Endodermal cell (in vitro differentiated cells): ENCODE data around the gene ZNF335. TPM values are rescaled to one million over a fixed set of nuclear protein-coding genes. Genes with fewer than 3 reads are reported as not detected.
"Not testable (repeated sequence)": the region's sequence is repeated elsewhere in the genome, so short reads cannot be mapped to it uniquely, and the experiment has no call there.

Experiments
- DNase-seq: peaks from one replicate; pipeline ENCODE4 v3.0.0-alpha.2; 2017
- H3K27ac ChIP-seq: 2 replicates; pipeline ENCODE4 v1.5.1; 2013; ENCODE audit warnings: mild to moderate bottlenecking, low read depth, low read length, moderate library complexity
- H3K27me3 ChIP-seq: 2 replicates; pipeline ENCODE4 v1.6.1; 2013; ENCODE audit warnings: mild to moderate bottlenecking, low read length, moderate library complexity; ENCODE audit not compliant: insufficient read depth, control insufficient read depth, poor library complexity, severe bottlenecking
- H3K36me3 ChIP-seq: 2 replicates; pipeline ENCODE4 v1.7.0; 2013; ENCODE audit warnings: mild to moderate bottlenecking, low read length, moderate library complexity; ENCODE audit not compliant: control insufficient read depth, insufficient read depth
- H3K4me1 ChIP-seq: one replicate; pipeline ENCODE4 v1.7.0; 2013; ENCODE audit warnings: low read length; ENCODE audit not compliant: control insufficient read depth, insufficient read depth
- H3K4me3 ChIP-seq: 2 replicates; pipeline ENCODE4 v1.5.1; 2013; ENCODE audit warnings: mild to moderate bottlenecking, low read length, moderate library complexity
- H3K9ac ChIP-seq: 2 replicates; pipeline ENCODE4 v1.6.1; 2013; ENCODE audit warnings: mild to moderate bottlenecking, low read length, moderate library complexity; ENCODE audit not compliant: poor library complexity, severe bottlenecking; ENCODE audit errors: extremely low read depth
- H3K9me3 ChIP-seq: 2 replicates; pipeline ENCODE4 v1.6.1; 2013; ENCODE audit warnings: mild to moderate bottlenecking, low read length, moderate library complexity; ENCODE audit not compliant: control insufficient read depth
- H3K27ac Mint-ChIP-seq: 2 replicates; pipeline ENCODE4 v1.8.0; 2020; ENCODE audit warnings: mixed read lengths
- H3K27me3 Mint-ChIP-seq: 2 replicates; pipeline ENCODE4 v1.8.0; 2021; ENCODE audit warnings: mild to moderate bottlenecking, mixed read lengths; ENCODE audit not compliant: insufficient read depth
- H3K36me3 Mint-ChIP-seq: 2 replicates; pipeline ENCODE4 v1.8.0; 2020; ENCODE audit warnings: low read depth, mixed read lengths
- H3K4me1 Mint-ChIP-seq: 2 replicates; pipeline ENCODE4 v1.8.0; 2020; ENCODE audit warnings: mixed read lengths
- H3K4me3 Mint-ChIP-seq: 2 replicates; pipeline ENCODE4 v1.8.0; 2020; ENCODE audit warnings: mild to moderate bottlenecking, moderate library complexity, mixed read lengths
- H3K9me3 Mint-ChIP-seq: 2 replicates; pipeline ENCODE4 v1.8.0; 2020; ENCODE audit warnings: mild to moderate bottlenecking, mixed read lengths
- whole genome bisulfite sequencing, 2 experiments: methylation state at CpG; one replicate each; pipeline versions ENCODE4 v1.1.5 to v1.1.7; 2013; ENCODE audit warnings: missing lambda C conversion rate in 2 of 2, mixed read lengths in 1 of 2; ENCODE audit not compliant: insufficient coverage in 1 of 2, insufficient read length in 1 of 2; 5-methylcytosine and 5-hydroxymethylcytosine counted together
- total RNA-seq, 2 donors: library from RNA; stranded (reverse); fragmentation: NEBNext Ultra II Directional in 1 of 2; extraction: Animal tissue kit (Norgen Biotek cat#: 25700) in 1 of 2; gene quantifications; 2 replicates in 1 of 2; 3 replicates in 1 of 2; pipeline ENCODE4 v1.2.1, GENCODE V29; 2021
- TF ChIP-seq, protein P1 (sequence below): fragments of 200-600 bp; sonication (generic); conservative IDR thresholded peaks from 2 replicates; pipeline ENCODE4 v1.5.0; 2021; ENCODE audit warnings: antibody characterized with exemption, mild to moderate bottlenecking

Gene ZNF335
- total RNA-seq, 2 donors from 2014 or later: 18.3 to 21.0 TPM

DNA sequence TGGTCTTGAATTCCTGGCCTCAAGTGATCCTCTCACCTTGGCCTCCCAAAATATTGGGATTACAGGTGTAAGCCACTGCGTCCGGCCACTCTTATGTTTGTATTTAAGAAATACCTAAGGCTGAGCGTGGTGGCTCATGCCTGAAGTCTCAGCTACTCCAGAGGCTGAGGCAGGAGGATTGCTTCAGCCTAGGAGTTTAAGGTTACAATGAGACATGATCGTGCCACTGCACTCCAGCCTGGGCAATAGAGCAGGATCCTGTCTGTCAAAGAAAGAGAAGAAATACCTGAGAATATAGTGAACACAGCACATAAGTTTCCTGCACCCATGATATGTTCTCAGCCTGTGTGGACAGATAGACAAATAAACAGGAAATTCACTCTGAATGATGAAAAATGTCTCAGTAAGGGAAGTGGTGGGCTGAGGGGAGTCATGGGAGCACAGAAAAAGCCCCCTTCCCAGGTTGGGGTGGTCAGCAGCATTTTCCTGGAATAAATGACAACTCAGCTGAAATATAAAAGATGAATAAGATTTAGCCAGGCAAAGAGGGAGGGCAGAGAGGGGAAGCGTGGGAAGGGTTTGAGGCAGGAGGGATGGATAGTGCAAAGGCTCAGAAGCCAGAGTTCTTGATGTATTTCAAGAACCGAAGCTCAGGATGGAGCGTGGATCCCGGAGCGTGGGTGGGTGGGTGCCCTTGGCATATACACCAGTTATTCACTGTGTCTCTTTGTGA, 22.9 kb upstream of the ZNF335 start:
- no peak overlapping the region for H3K27ac ChIP-seq
- H3K27me3 Mint-ChIP-seq: no peaks in the 10 kb centered on the region
- no peaks in the 10 kb centered on the region for H3K27me3 ChIP-seq
- TF ChIP-seq, protein P1, sequence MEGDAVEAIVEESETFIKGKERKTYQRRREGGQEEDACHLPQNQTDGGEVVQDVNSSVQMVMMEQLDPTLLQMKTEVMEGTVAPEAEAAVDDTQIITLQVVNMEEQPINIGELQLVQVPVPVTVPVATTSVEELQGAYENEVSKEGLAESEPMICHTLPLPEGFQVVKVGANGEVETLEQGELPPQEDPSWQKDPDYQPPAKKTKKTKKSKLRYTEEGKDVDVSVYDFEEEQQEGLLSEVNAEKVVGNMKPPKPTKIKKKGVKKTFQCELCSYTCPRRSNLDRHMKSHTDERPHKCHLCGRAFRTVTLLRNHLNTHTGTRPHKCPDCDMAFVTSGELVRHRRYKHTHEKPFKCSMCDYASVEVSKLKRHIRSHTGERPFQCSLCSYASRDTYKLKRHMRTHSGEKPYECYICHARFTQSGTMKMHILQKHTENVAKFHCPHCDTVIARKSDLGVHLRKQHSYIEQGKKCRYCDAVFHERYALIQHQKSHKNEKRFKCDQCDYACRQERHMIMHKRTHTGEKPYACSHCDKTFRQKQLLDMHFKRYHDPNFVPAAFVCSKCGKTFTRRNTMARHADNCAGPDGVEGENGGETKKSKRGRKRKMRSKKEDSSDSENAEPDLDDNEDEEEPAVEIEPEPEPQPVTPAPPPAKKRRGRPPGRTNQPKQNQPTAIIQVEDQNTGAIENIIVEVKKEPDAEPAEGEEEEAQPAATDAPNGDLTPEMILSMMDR: no peak
- no peak for DNase-seq
- H3K27ac Mint-ChIP-seq: no peak overlapping the region
- H3K9me3 Mint-ChIP-seq: no peaks in the 10 kb centered on the region
- 80 to 85% methylated on average over 8 to 9 of the region's 9 CpGs for WGBS, 2 experiments
- no peaks in the 10 kb centered on the region for H3K4me1 Mint-ChIP-seq
- H3K4me1 ChIP-seq: no peaks in the 10 kb centered on the region
- no peaks in the 10 kb centered on the region for H3K9me3 ChIP-seq
- no peak overlapping the region for H3K9ac ChIP-seq
- H3K4me3 ChIP-seq: no peak overlapping the region
- no peaks in the 10 kb centered on the region for H3K36me3 ChIP-seq
- no peaks in the 10 kb centered on the region for H3K36me3 Mint-ChIP-seq
- H3K4me3 Mint-ChIP-seq: no peak overlapping the region

DNA sequence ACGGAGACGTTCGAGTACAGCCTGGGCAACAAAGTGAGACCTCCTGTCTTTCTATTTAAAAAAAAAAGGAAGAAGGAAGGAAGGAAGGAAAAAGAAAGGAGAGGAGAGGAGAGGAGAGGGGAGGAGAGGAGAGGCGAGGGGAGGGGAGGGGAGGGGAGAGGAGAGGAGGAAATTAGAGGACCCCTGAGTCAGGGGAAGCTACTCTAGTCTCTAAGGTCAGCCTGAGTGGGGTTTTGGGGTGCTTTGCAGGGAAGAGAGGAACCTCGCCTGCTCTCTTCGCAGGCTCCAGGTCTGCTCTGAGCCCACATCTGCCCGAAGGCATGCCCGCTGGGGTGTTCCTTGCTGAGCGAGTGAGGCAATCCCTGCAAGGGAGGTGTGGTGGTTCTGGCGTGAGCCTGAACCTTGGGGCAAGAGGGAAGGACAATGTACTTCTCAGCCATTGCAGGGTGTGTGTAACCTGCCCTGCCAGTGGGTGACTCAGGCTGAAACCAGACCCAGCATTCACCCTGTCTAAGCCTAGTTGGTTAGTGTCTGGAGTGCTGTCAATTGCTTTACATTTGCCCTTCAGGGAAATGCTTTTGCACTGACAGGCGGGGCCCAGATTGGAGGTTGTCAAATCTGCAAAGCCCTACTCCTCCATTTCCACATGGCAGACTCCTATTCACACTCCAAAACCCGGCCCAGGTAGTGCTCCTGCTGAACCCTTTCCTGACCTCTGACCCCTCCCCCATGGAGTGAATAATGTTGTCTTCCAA, 21.4 kb upstream of the ZNF335 start:
- Histone ChIP-seq H3K9me3 (no peaks in the 10 kb centered on the region), H3K9ac (no peak overlapping the region), H3K4me1 (no peaks in the 10 kb centered on the region), H3K36me3 (no peaks in the 10 kb centered on the region), H3K4me3 (no peak overlapping the region), H3K27me3 (no peaks in the 10 kb centered on the region), H3K27ac (no peak overlapping the region)
- H3K36me3 Mint-ChIP-seq: no peaks in the 10 kb centered on the region
- DNase-seq: peak; percentile 64
- no peaks in the 10 kb centered on the region for H3K27me3 Mint-ChIP-seq
- no peaks in the 10 kb centered on the region for H3K4me1 Mint-ChIP-seq
- WGBS, 2 experiments: 73 to 84% methylated on average over 4 to 11 of the region's 12 CpGs
- TF ChIP-seq, protein P1: no peak
- H3K9me3 Mint-ChIP-seq: no peaks in the 10 kb centered on the region
- no peak overlapping the region for H3K27ac Mint-ChIP-seq
- no peak overlapping the region for H3K4me3 Mint-ChIP-seq

DNA sequence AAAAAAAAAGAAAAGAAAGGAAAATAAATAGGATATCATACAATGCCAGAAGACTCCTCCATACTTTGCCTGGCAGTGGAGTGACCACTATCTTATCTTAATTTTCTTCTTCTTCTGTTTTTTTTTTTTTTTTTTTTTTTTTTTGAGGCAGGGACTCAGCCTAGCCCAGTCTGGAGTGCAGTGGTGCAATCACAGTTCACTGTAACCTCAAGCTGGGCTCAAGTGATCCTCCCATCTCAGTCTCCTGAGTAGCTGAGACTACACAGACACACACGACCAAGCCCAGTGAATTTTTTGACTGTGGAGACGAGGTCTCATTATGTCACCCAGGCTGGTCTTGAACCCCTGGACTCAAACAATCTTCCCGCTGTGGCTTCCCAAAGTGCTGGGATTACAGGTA, 19.6 kb upstream of the ZNF335 start:
- Histone ChIP-seq H3K9ac (no peak overlapping the region), H3K36me3 (no peaks in the 10 kb centered on the region), H3K9me3 (no peaks in the 10 kb centered on the region), H3K4me1 (no peaks in the 10 kb centered on the region), H3K27me3 (no peaks in the 10 kb centered on the region), H3K27ac (no peak overlapping the region), H3K4me3 (no peak overlapping the region)
- DNase-seq: peak; percentile 20
- Mint-ChIP-seq H3K27ac (no peak overlapping the region), H3K9me3 (no peaks in the 10 kb centered on the region), H3K27me3 (peaks cover 1% of the 10 kb centered on the region), H3K4me1 (no peaks in the 10 kb centered on the region), H3K36me3 (no peaks in the 10 kb centered on the region), H3K4me3 (no peak overlapping the region)
- WGBS, 2 experiments: 90 to 98% methylated on average over 3 of the region's 3 CpGs
- TF ChIP-seq, protein P1: no peak

DNA sequence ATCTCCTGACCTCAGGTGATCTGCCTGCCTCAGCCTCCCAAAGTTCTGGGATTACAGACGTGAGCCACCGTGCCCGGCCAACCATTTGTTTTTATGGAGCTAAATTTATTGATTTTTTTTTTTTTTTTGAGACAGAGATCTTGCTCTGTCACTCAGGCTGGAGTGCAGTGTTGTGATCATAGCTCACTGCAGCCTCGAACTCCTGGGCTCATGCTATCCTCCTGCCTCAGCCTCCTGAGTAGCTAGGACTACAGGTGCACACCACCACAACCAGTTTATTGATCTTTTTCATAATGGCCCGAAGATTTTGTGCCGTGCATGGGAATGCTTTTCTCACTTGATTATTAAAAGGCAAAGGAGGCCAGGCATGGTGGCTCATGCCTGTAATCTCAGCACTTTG, 16.8 kb upstream of the ZNF335 start:
- not testable (repeated sequence) for H3K9me3 Mint-ChIP-seq, H3K9me3 ChIP-seq, H3K36me3 ChIP-seq, H3K27me3 Mint-ChIP-seq, H3K4me3 Mint-ChIP-seq, H3K9ac ChIP-seq, H3K4me1 ChIP-seq, H3K4me1 Mint-ChIP-seq, H3K36me3 Mint-ChIP-seq, H3K27me3 ChIP-seq, H3K27ac ChIP-seq, H3K4me3 ChIP-seq, H3K27ac Mint-ChIP-seq
- peak; percentile 2 for DNase-seq
- WGBS, 2 experiments: 90 to 92% methylated on average over 6 of the region's 6 CpGs
